Keratinocyte (primary cell): ENCODE measurements around the gene ZNF207. TPM values are rescaled to one million over a fixed set of nuclear protein-coding genes. Genes with fewer than 3 reads are reported as not detected.

Experiments used
- DNase-seq: peaks from one replicate; pipeline ENCODE4 v3.0.0-alpha.2; 2011; ENCODE audit warnings: low read depth, missing footprints, low spot score
- FAIRE-seq: peaks from 2 replicates; lab custom pipeline; 2011; peaks lifted over from hg19 to GRCh38; lab: Jason Lieb, UNC
- H2AFZ ChIP-seq: 2 replicates; pipeline ENCODE4 v1.6.0; 2012; ENCODE audit warnings: low read length, control low read depth, inconsistent platforms; ENCODE audit not compliant: control insufficient read depth
- H3K27ac ChIP-seq: 2 replicates; pipeline ENCODE4 v1.5.1; 2011; ENCODE audit warnings: low read length; ENCODE audit not compliant: control insufficient read depth, insufficient read depth
- H3K27me3 ChIP-seq: 3 replicates; pipeline ENCODE4 v1.6.0; 2011; ENCODE audit warnings: low read length; ENCODE audit not compliant: control insufficient read depth, insufficient read depth; ENCODE audit errors: extremely low read depth
- H3K36me3 ChIP-seq, 2 experiments: 2 replicates in 1 of 2; 3 replicates in 1 of 2; pipeline ENCODE4 v1.5.1; 2011; ENCODE audit warnings: low read length in 2 of 2, mild to moderate bottlenecking in 1 of 2; ENCODE audit not compliant: control insufficient read depth in 2 of 2, insufficient read depth in 2 of 2; ENCODE audit errors: extremely low read depth in 1 of 2
- H3K4me1 ChIP-seq: 3 replicates; pipeline ENCODE4 v1.5.1; 2011; ENCODE audit warnings: low read length; ENCODE audit not compliant: control insufficient read depth, insufficient read depth; ENCODE audit errors: extremely low read depth
- H3K4me2 ChIP-seq: 3 replicates; pipeline ENCODE4 v1.6.0; 2011; ENCODE audit warnings: low read depth, low read length; ENCODE audit not compliant: control insufficient read depth, insufficient read depth; ENCODE audit errors: extremely low read depth
- H3K4me3 ChIP-seq, 3 experiments: fragments of 200-600 bp in 1 of 3; sonication (generic) in 1 of 3; 2 replicates in 2 of 3; 3 replicates in 1 of 3; pipeline ENCODE4 v1.5.1; 2011 to 2016; ENCODE audit warnings: low read length in 3 of 3, mild to moderate bottlenecking in 3 of 3, control low read depth in 2 of 3, inconsistent platforms in 1 of 3, low read depth in 1 of 3, mixed read lengths in 1 of 3, mixed run types in 1 of 3, moderate library complexity in 1 of 3; ENCODE audit not compliant: control insufficient read depth in 2 of 3, insufficient read depth in 2 of 3; ENCODE audit errors: extremely low read depth in 1 of 3
- H3K79me2 ChIP-seq: 2 replicates; pipeline ENCODE4 v1.6.0; 2012; ENCODE audit warnings: low read length; ENCODE audit not compliant: control insufficient read depth, insufficient read depth
- H3K9ac ChIP-seq: 3 replicates; pipeline ENCODE4 v1.6.0; 2011; ENCODE audit warnings: low read length; ENCODE audit not compliant: control insufficient read depth, insufficient read depth; ENCODE audit errors: extremely low read depth
- H3K9me1 ChIP-seq: 3 replicates; pipeline ENCODE4 v1.6.0; 2011; ENCODE audit warnings: low read length; ENCODE audit not compliant: control insufficient read depth, insufficient read depth; ENCODE audit errors: extremely low read depth
- H3K9me3 ChIP-seq: 2 replicates; pipeline ENCODE4 v1.5.1; 2012; ENCODE audit warnings: low read depth, low read length; ENCODE audit not compliant: control insufficient read depth
- H4K20me1 ChIP-seq: 3 replicates; pipeline ENCODE4 v1.6.0; 2011; ENCODE audit warnings: low read length; ENCODE audit not compliant: control insufficient read depth, insufficient read depth; ENCODE audit errors: extremely low read depth
- CTCF ChIP-seq, 3 experiments: IDR thresholded peaks in 1 of 3; conservative IDR thresholded peaks in 1 of 3; optimal IDR thresholded peaks in 1 of 3; 2 replicates in 2 of 3; 3 replicates in 1 of 3; pipeline versions ENCODE3 to v1.5.1; 2011; ENCODE audit warnings: low read length in 3 of 3, mild to moderate bottlenecking in 3 of 3, moderate library complexity in 2 of 3, control low read depth in 1 of 3, inconsistent platforms in 1 of 3; ENCODE audit not compliant: insufficient read depth in 2 of 3; ENCODE audit errors: extremely low read depth in 1 of 3
- EZH2 ChIP-seq: IDR thresholded peaks from one replicate; pipeline ENCODE4 v1.6.1; 2012; ENCODE audit warnings: inconsistent platforms, mild to moderate bottlenecking, low read length, moderate library complexity
- dilution Hi-C: fragments of 300-500 bp; cut with MboI; formaldehyde crosslinking; loops from one replicate; pipeline ENCODE4 v1.7.0; 2020; ENCODE audit warnings: low sequenced_read_pairs; ENCODE audit not compliant: extremely low pct_ligation_motif_present
- polyA plus RNA-seq, 5 experiments: library from polyadenylated mRNA; depleted of rRNA in 3 of 5; stranded (reverse) in 3 of 5; stranded (forward) in 1 of 5; unstranded in 1 of 5; fragments of >200 nt; gene quantifications; 1 replicate in 1 of 5; 2 replicates in 3 of 5; 3 replicates in 1 of 5; pipeline versions ENCODE4 v1.2.1 to v1.2.3, GENCODE V29; 2011 to 2012; ENCODE audit warnings: missing spikeins in 2 of 5, low read depth in 1 of 5, low replicate concordance in 1 of 5

ZNF207 gene
- polyA plus RNA-seq, 1 donor (not counting 4 experiments of a cell fraction or from before 2014, with no cell fraction given): 172 TPM

GRCh38 chr17:32305049-32305448 is 44.9 kb upstream of the ZNF207 start:
- DNase-seq: no peak
- dilution Hi-C loops: no loop called here

GRCh38 chr17:32307658-32308057 is 42.3 kb upstream of the ZNF207 start:
- Histone ChIP-seq H3K4me1 (no peaks in the 10 kb centered on the region), H3K36me3 (no peaks in the 10 kb centered on the region), H3K79me2 (no peaks in the 10 kb centered on the region), H3K9me3 (no peaks in the 10 kb centered on the region), H3K9me1 (no peaks in the 10 kb centered on the region), H3K4me2 (no peak overlapping the region), H2AFZ (no peak overlapping the region), H4K20me1 (no peaks in the 10 kb centered on the region), H3K27ac (no peak overlapping the region), H3K27me3 (peaks cover 13% of the 10 kb centered on the region), H3K4me3 (no peak overlapping the region), H3K9ac (no peak overlapping the region)
- DNase-seq (no peak), FAIRE-seq (no peak)
- TF ChIP-seq CTCF (optimal IDR thresholded peaks at IDR 0.05 in 1 of 3, IDR thresholded peaks at IDR 0.05 in 1 of 3, conservative IDR thresholded peaks at IDR 0.05 in 1 of 3; ENCODE audit: extremely low read depth in 1 of 3, insufficient read depth in 2 of 3, low read length in 3 of 3) (no peak), EZH2 (no peak)
- dilution Hi-C loops: no loop called here

More at GRCh38 chr17:32305049-32305448, 44.9 kb upstream of the ZNF207 start:
- no peaks in the 10 kb centered on the region for H4K20me1 ChIP-seq
- no peaks in the 10 kb centered on the region for H3K9me1 ChIP-seq
- no peak for FAIRE-seq
- TF ChIP-seq CTCF (optimal IDR thresholded peaks at IDR 0.05 in 1 of 3, IDR thresholded peaks at IDR 0.05 in 1 of 3, conservative IDR thresholded peaks at IDR 0.05 in 1 of 3; ENCODE audit: extremely low read depth in 1 of 3, insufficient read depth in 2 of 3, low read length in 3 of 3) (no peak), EZH2 (no peak)
- H3K4me3 ChIP-seq: no peak overlapping the region
- H3K27ac ChIP-seq: no peak overlapping the region
- no peaks in the 10 kb centered on the region for H3K9me3 ChIP-seq
- peaks cover 5% of the 10 kb centered on the region for H3K27me3 ChIP-seq
- H2AFZ ChIP-seq: no peak overlapping the region
- H3K4me1 ChIP-seq: no peaks in the 10 kb centered on the region
- H3K9ac ChIP-seq: no peak overlapping the region
- no peaks in the 10 kb centered on the region for H3K36me3 ChIP-seq
- no peak overlapping the region for H3K4me2 ChIP-seq
- H3K79me2 ChIP-seq: no peaks in the 10 kb centered on the region
